ENCODE results near the gene NSDHL.

The NSDHL gene

DNA sequence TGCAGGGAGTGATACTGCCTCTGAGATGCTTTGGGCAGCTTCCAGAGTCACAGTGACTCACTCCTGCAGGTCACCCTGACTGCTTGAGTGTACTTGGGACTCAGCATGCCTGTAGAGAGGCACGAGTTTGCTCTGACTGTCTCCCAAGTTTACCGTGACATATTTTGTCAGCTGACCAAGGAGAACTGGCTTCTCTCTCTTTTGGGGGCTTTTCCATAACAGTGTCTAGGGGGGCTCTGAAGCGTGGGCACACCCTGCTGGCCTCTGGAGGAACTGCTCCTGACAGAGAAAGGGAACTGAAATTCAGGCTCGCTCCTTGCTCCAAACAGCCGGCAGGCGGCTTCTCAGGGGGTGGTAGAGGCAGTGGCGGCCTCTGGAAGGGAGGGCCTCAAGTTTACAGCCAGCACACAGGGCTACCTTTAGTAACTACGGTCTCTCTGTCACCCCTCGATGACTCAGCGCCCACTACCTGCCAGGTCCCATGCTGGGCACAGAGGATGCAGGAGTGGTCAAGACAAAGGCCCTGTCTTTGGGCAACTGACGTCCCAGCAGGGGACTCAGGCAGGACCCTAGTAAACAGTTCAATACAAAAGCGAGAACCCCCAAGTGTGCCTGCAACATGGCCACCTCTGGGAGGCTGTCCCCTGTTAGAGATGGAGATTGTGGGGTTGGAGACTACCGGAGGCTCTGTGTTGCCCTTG, 84.8 kb downstream of the NSDHL start:
- peak; percentile 59 for DNase-seq

DNA sequence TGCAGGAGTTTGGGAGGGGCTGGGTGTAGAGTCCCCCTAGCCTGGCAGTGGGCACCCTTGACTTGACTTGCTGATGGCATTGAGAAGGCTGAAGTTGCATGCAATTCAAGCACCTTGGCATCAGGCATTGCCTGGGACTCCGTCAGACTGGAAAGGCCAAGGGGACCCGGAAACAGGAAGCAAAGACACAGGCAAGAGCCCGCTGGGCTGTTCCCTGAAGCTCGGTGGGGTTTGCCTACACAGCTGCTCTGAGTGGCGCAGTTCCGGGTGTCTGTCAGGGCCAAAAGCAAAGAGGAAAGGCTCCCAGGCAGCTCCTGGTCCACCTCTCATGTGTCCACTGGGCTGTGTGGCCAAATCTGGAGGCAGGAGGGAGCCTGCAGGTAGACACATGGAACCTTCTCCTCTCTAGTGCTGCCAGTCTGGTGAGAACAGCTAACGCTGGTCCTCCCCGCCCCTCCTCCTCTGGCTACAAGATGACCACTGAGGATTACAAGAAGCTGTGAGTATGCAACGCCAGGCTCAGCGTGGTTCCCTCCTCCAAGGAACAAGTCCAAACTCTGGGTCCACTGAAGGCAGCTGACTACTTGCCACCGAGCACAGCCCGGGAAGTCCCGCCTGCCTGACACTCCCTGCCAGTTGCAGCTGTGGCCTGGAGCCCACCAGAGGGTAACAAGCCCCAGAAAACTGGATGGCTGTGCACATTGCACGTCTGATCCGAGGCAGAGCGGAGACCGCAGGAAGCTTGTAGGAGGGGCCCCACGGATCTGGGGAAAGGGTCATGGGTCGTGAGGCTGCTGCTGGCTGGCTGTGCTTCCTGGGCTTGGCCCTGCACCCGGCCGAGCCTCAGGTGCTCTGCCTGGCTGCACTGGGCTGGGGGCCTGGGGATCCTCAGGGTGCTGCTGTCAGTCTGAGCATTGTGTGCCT, 87.1 kb downstream of the NSDHL start:
- DNase-seq = no peak

DNA sequence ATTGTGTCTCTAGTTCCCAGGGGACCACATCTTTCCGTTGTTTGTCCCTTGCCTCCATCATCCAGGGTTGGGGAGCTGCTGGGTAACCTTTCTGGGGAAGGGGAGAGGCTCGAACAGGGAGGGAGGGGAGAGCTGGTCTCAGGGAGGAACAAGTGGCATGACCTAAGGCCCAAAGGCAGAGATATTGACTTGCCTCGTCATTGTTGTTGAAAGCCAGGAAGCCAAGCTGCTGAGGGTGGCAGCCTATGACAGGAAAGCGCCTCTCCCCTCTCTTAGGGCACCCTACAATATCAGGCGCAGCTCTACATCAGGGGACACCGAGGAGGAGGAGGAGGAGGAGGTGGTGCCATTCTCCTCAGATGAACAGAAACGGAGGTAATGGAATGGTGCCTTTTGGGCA, 87.8 kb downstream of the NSDHL start:
- no peak for DNase-seq

Data from fibroblast of skin of back (primary cell).